ENCODE measurements around the gene CSNK1D. TPM values are rescaled to one million over a fixed set of nuclear protein-coding genes. Genes with fewer than 3 reads are reported as not detected.
"Not testable (repeated sequence)": the region's sequence is repeated elsewhere in the genome, so short reads cannot be mapped to it uniquely, and the experiment has no call there.

Gene CSNK1D
- polyA plus RNA-seq, 3 donors = 125 to 139 (median 134) TPM

- DNase-seq = no peak
These were observed 74.0 kb downstream of the CSNK1D start for GRCh38 chr17:82199496-82199895.

DNA sequence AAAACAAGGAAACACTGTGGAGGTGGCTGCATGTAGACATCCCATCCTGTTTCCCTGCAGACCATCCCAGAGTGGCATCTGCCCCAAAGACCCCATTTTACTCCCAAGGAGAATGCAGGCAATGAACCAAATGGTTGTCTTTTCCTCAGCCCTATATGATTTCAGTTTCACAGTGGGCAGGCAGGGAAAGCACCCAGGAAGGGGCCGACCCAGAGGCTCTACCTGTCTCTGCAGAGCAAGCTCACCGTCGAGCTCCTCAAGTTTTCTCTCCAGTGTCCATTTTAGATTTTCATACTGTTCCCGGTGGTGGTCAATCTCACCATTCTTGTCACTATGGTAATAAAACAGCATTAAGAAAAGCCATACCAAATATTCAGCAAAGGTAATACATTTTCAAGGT, 75.4 kb downstream of the CSNK1D start:
- no peak for DNase-seq

- DNase-seq = no peak
These were observed 77.5 kb downstream of the CSNK1D start for GRCh38 chr17:82195675-82196672.

DNA sequence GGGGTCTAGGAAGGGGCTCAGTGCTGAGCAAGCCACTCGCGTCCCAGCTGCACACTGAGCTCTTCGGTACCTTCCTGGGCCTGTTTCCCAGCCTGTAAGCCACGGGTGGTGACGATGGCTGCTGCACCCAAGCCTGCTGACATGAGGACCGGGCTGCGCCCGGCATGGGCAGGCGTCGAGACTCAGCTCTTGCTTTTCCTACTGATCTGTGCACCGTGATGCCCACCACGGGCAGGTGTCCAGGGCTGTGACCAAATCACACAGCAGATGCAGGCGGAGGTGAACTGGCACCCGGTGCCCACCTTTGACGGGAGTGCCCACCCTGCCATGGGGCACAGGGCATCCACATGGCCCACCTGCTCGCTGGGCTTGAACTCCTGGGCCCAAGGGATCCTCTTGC, 78.7 kb downstream of the CSNK1D start:
- DNase-seq = no peak

GRCh38 chr17:82193520-82194220, 79.8 kb downstream of the CSNK1D start:
- no peak for DNase-seq

DNA sequence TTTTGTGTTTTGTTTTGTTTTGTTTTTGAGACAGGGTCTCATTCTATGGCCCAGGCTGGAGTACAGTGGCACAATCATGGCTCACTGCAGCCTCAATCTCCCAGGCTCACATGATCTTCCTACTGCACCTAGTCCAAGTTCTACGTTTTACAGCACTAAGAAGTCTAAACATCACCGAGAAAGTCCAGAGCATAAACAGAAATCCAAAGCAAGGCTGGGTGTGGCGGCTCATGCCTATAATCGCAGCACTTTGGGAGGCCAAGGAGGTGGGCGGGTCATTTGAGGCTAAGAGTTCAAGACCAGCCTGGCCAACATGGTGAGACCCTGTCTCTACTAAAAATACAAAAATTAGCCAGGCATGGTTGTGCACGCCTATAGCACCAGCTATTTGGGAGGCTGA, 80.5 kb downstream of the CSNK1D start:
- not testable (repeated sequence) for DNase-seq

Other genes starting within 250 kb of the CSNK1D start
- 10 to 100 TPM; 13.4 to 17.1 (median 14.6) TPM for gene RAC3, start 242.0 kb downstream of the CSNK1D start, polyA plus RNA-seq (ENCODE audit: insufficient read length in 3 of 3)
- 100 to 1,000 TPM in 2 of 3 donors, 10 to 100 TPM in 1; 98.3 to 138 (median 102) TPM for gene DCXR, start 236.0 kb downstream of the CSNK1D start, polyA plus RNA-seq (ENCODE audit: insufficient read length in 3 of 3)
- 10 to 100 TPM; 49.4 to 56.6 (median 54.8) TPM for gene RFNG, start 221.9 kb downstream of the CSNK1D start, polyA plus RNA-seq (ENCODE audit: insufficient read length in 3 of 3)
- gene GPS1, start 221.8 kb downstream of the CSNK1D start, polyA plus RNA-seq (ENCODE audit: insufficient read length in 3 of 3) = 100 to 1,000 TPM; 127 to 149 (median 140) TPM
- gene DUS1L, start 207.9 kb downstream of the CSNK1D start, polyA plus RNA-seq (ENCODE audit: insufficient read length in 3 of 3) = 10 to 100 TPM; 76.8 to 96.3 (median 90.9) TPM
- 10 to 100 TPM; 41.4 to 56.7 (median 50.1) TPM for gene FASN, start 175.5 kb downstream of the CSNK1D start, polyA plus RNA-seq (ENCODE audit: insufficient read length in 3 of 3)
- 10 to 100 TPM; 50.9 to 98.3 (median 89.0) TPM for gene CCDC57, start 60.9 kb downstream of the CSNK1D start, polyA plus RNA-seq (ENCODE audit: insufficient read length in 3 of 3)
- gene SLC16A3, start 44.7 kb downstream of the CSNK1D start, polyA plus RNA-seq (ENCODE audit: insufficient read length in 3 of 3) = 10 to 100 TPM; 13.6 to 15.2 (median 13.9) TPM
- gene CD7, start 43.9 kb upstream of the CSNK1D start, polyA plus RNA-seq (ENCODE audit: insufficient read length in 3 of 3) = under 1 TPM; 0.50 to 0.65 (median 0.55) TPM
- 1 to 10 TPM; 1.6 to 1.8 (median 1.7) TPM for gene SECTM1, start 60.1 kb upstream of the CSNK1D start, polyA plus RNA-seq (ENCODE audit: insufficient read length in 3 of 3)
- gene TEX19, start 85.5 kb upstream of the CSNK1D start, polyA plus RNA-seq (ENCODE audit: insufficient read length in 3 of 3) = under 1 TPM in 1 of 3 donors, not detected in 2; 0.06 TPM
- under 1 TPM; 0.71 to 0.91 (median 0.75) TPM for gene UTS2R, start 98.1 kb upstream of the CSNK1D start, polyA plus RNA-seq (ENCODE audit: insufficient read length in 3 of 3)
- gene HEXD, start 144.6 kb upstream of the CSNK1D start, polyA plus RNA-seq (ENCODE audit: insufficient read length in 3 of 3) = 10 to 100 TPM; 39.6 to 49.9 (median 41.9) TPM
- gene OGFOD3, start 144.9 kb upstream of the CSNK1D start, polyA plus RNA-seq (ENCODE audit: insufficient read length in 3 of 3) = 10 to 100 TPM; 25.5 to 30.0 (median 29.3) TPM
- 10 to 100 TPM; 46.3 to 60.6 (median 59.0) TPM for gene CYBC1, start 177.1 kb upstream of the CSNK1D start, polyA plus RNA-seq (ENCODE audit: insufficient read length in 3 of 3)
- 100 to 1,000 TPM in 1 of 3 donors, 10 to 100 TPM in 2; 95.4 to 104 (median 98.2) TPM for gene NARF, start 185.0 kb upstream of the CSNK1D start, polyA plus RNA-seq (ENCODE audit: insufficient read length in 3 of 3)
- gene FOXK2, start 246.0 kb upstream of the CSNK1D start, polyA plus RNA-seq (ENCODE audit: insufficient read length in 3 of 3) = 10 to 100 TPM; 40.1 to 50.6 (median 44.8) TPM